H9 (cell line): ENCODE measurements around the gene CBY1. TPM values are rescaled to one million over a fixed set of nuclear protein-coding genes. Genes with fewer than 3 reads are reported as not detected.

Source experiments
- DNase-seq: peaks from one replicate; pipeline ENCODE4 v3.0.0-alpha.2; 2017
- H2AFZ ChIP-seq: one replicate; pipeline ENCODE4 v1.6.1; 2013; ENCODE audit warnings: mild to moderate bottlenecking, low read length, control low read depth, moderate library complexity
- H2AK5ac ChIP-seq: 2 replicates; pipeline ENCODE4 v1.6.1; 2013; ENCODE audit warnings: low read length, control low read depth, mixed read lengths; ENCODE audit not compliant: insufficient read length
- H2BK120ac ChIP-seq: one replicate; pipeline ENCODE4 v1.6.1; 2013; ENCODE audit warnings: low read depth, mild to moderate bottlenecking, low read length, control low read depth, inconsistent platforms; ENCODE audit not compliant: poor library complexity, severe bottlenecking
- H2BK12ac ChIP-seq: 2 replicates; pipeline ENCODE4 v1.6.1; 2013; ENCODE audit warnings: low read length, control low read depth, mixed read lengths, low read depth; ENCODE audit not compliant: insufficient read length
- H2BK15ac ChIP-seq: 2 replicates; pipeline ENCODE4 v1.6.1; 2013; ENCODE audit warnings: low read depth, low read length, control low read depth
- H2BK20ac ChIP-seq: one replicate; pipeline ENCODE4 v1.6.1; 2013; ENCODE audit warnings: low read depth, mild to moderate bottlenecking, low read length, control low read depth, inconsistent platforms; ENCODE audit not compliant: poor library complexity, severe bottlenecking
- H2BK5ac ChIP-seq: 2 replicates; pipeline ENCODE4 v1.6.1; 2013; ENCODE audit warnings: low read length, control low read depth, mixed read lengths; ENCODE audit not compliant: insufficient read length
- H3K14ac ChIP-seq: 2 replicates; pipeline ENCODE4 v1.6.1; 2013; ENCODE audit warnings: low read length, control low read depth; ENCODE audit not compliant: insufficient read depth
- H3K18ac ChIP-seq: 2 replicates; pipeline ENCODE4 v1.6.1; 2013; ENCODE audit warnings: low read depth, mild to moderate bottlenecking, mixed read lengths, low read length, control low read depth; ENCODE audit not compliant: insufficient read length
- H3K23ac ChIP-seq: 2 replicates; pipeline ENCODE4 v1.6.1; 2013; ENCODE audit warnings: low read length, control low read depth, mixed read lengths, low read depth; ENCODE audit not compliant: insufficient read length
- H3K23me2 ChIP-seq: 2 replicates; pipeline ENCODE4 v1.6.1; 2013; ENCODE audit warnings: low read depth, mild to moderate bottlenecking, mixed read lengths, low read length, control low read depth; ENCODE audit not compliant: insufficient read length, poor library complexity, severe bottlenecking
- H3K27ac ChIP-seq: 2 replicates; pipeline ENCODE4 v1.5.1; 2013; ENCODE audit warnings: low read length, control low read depth, mixed read lengths, low read depth; ENCODE audit not compliant: insufficient read length
- H3K27me3 ChIP-seq: 2 replicates; pipeline ENCODE4 v1.6.1; 2013; ENCODE audit warnings: low read length, control low read depth, inconsistent platforms; ENCODE audit not compliant: insufficient read depth
- H3K4ac ChIP-seq: 2 replicates; pipeline ENCODE4 v1.6.1; 2013; ENCODE audit warnings: low read depth, mild to moderate bottlenecking, control low read depth, inconsistent platforms, low read length, moderate library complexity
- H3K4me1 ChIP-seq: 2 replicates; pipeline ENCODE4 v1.6.1; 2013; ENCODE audit warnings: low read length, control low read depth, inconsistent platforms; ENCODE audit not compliant: insufficient read depth
- H3K4me2 ChIP-seq: 2 replicates; pipeline ENCODE4 v1.6.1; 2013; ENCODE audit warnings: low read length, control low read depth, mixed read lengths; ENCODE audit not compliant: insufficient read length, insufficient read depth
- H3K56ac ChIP-seq: 2 replicates; pipeline ENCODE4 v1.6.1; 2013; ENCODE audit warnings: low read depth, mild to moderate bottlenecking, mixed read lengths, low read length, control low read depth; ENCODE audit not compliant: insufficient read length
- H3K79me1 ChIP-seq: 2 replicates; pipeline ENCODE4 v1.6.1; 2013; ENCODE audit warnings: low read depth, mild to moderate bottlenecking, moderate library complexity, low read length, control low read depth, inconsistent platforms; ENCODE audit not compliant: insufficient read depth, poor library complexity, severe bottlenecking
- H3K79me2 ChIP-seq: 2 replicates; pipeline ENCODE4 v1.6.1; 2013; ENCODE audit warnings: low read length, control low read depth, inconsistent platforms; ENCODE audit not compliant: insufficient read depth
- H3K9ac ChIP-seq: 2 replicates; pipeline ENCODE4 v1.6.1; 2013; ENCODE audit warnings: low read length, control low read depth, mixed read lengths; ENCODE audit not compliant: insufficient read length; ENCODE audit errors: extremely low read depth
- H3K9me3 ChIP-seq: one replicate; pipeline ENCODE4 v1.6.1; 2013; ENCODE audit warnings: low read depth, low read length, inconsistent platforms; ENCODE audit not compliant: control insufficient read depth
- H3T11ph ChIP-seq: one replicate; pipeline ENCODE4 v1.6.1; 2013; ENCODE audit warnings: mild to moderate bottlenecking, low read length, control low read depth, inconsistent platforms
- H4K20me1 ChIP-seq: one replicate; pipeline ENCODE4 v1.6.1; 2013; ENCODE audit not compliant: control insufficient read depth, insufficient read length, insufficient read depth
- H4K5ac ChIP-seq: 2 replicates; pipeline ENCODE4 v1.6.1; 2013; ENCODE audit warnings: low read depth, mild to moderate bottlenecking, mixed read lengths, low read length, control low read depth; ENCODE audit not compliant: insufficient read length
- H4K8ac ChIP-seq: replicated peaks from 2 replicates; pipeline ENCODE4 v1.6.1; 2013; ENCODE audit warnings: low read length, control low read depth, mixed read lengths, low read depth; ENCODE audit not compliant: insufficient read length
- H4K91ac ChIP-seq: 2 replicates; pipeline ENCODE4 v1.6.1; 2013; ENCODE audit warnings: low read depth, mild to moderate bottlenecking, moderate library complexity, mixed read lengths, low read length, control low read depth; ENCODE audit not compliant: insufficient read length
- H3K27ac Mint-ChIP-seq, 3 experiments: 2 replicates in 2 of 3; 3 replicates in 1 of 3; pipeline ENCODE4 v1.8.0; 2020 to 2021; ENCODE audit warnings: mixed read lengths in 3 of 3, mild to moderate bottlenecking in 1 of 3, moderate library complexity in 1 of 3
- H3K27me3 Mint-ChIP-seq: 2 replicates; pipeline ENCODE4 v1.8.0; 2021; ENCODE audit warnings: low read depth, mild to moderate bottlenecking, moderate library complexity, mixed read lengths
- H3K36me3 Mint-ChIP-seq, 3 experiments: 2 replicates in 2 of 3; 3 replicates in 1 of 3; pipeline ENCODE4 v1.8.0; 2020 to 2021; ENCODE audit warnings: low read depth in 3 of 3, mixed read lengths in 3 of 3; ENCODE audit not compliant: insufficient read depth in 1 of 3
- H3K4me1 Mint-ChIP-seq, 2 experiments: 2 replicates each; pipeline ENCODE4 v1.8.0; 2020; ENCODE audit warnings: mixed read lengths in 2 of 2
- H3K4me3 Mint-ChIP-seq, 2 experiments: 2 replicates in 1 of 2; 3 replicates in 1 of 2; pipeline ENCODE4 v1.8.0; 2020 to 2021; ENCODE audit warnings: mild to moderate bottlenecking in 2 of 2, mixed read lengths in 2 of 2, moderate library complexity in 1 of 2
- H3K9me3 Mint-ChIP-seq, 2 experiments: 2 replicates in 1 of 2; 3 replicates in 1 of 2; pipeline ENCODE4 v1.8.0; 2020; ENCODE audit warnings: mild to moderate bottlenecking in 2 of 2, mixed read lengths in 2 of 2, moderate library complexity in 1 of 2
- WGBS: extraction: QIAGEN DNeasy Blood & Tissue Kit; methylation state at CpG from one replicate; pipeline ENCODE4 v1.1.7; 2013; ENCODE audit warnings: missing lambda C conversion rate, low lambda C conversion rate, mixed read lengths; ENCODE audit not compliant: insufficient read length; ENCODE audit errors: extremely low coverage; 5-methylcytosine and 5-hydroxymethylcytosine counted together
- total RNA-seq: library from RNA; stranded (reverse); gene quantifications from 2 replicates; pipeline ENCODE4 v1.2.1, GENCODE V29; 2021
- TF ChIP-seq, protein P1 (sequence below): fragments of 200-600 bp; sonication (generic); conservative IDR thresholded peaks from 3 replicates; pipeline ENCODE4 v1.8.0; 2021; ENCODE audit warnings: antibody characterized with exemption, mild to moderate bottlenecking

CBY1 gene
- total RNA-seq, 1 experiment from 2014 or later, result 26.6 TPM

DNA sequence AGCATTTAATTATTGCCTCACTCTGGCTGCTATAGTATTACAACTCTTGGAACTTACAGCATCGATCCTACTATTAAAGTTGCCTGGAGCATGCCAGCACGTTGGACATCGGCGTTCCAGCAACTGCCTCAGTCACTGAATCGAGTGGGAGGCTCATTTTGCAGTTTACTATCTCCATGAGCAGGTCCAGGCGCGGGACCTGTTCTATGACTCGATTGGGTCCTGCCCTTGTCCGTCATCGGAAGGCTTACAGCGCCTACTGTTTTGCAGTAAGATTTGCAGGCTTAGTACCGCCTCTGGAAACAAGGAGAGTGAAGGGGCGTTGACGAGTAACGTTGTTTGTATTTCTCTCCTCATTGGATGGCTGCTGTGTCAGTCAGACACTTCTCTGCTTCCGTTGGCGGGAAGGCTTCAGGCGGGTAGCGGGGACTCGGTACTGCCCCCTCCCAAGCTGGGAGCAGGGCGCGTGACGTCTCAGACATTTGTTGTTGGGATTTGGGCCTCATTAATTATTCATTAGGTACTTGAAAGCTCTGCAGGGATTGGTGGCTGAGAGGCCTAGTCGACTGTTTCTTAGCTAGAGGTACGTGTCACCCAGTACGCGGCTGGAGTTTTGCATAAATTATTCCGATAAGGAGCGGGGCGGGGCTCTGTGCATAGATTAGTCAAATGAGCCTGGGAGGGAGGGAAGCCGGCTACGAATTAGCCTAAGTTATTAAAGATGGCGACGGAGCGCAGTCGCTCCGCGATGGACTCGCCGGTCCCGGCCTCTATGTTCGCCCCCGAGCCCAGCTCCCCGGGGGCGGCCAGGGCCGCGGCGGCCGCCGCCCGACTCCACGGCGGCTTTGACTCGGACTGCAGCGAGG, 49.0 kb downstream of the CBY1 start, which contains the start of gene GTPBP1:
Gene GTPBP1, plus strand, starts transcription at position 710 of the 866 bp plus-strand sequence. Its CDS starts 12 bp downstream, at position 722.
- H2AK5ac ChIP-seq, result peak within 1 kb of the TSS; percentile 11
- Mint-ChIP-seq H3K4me3 (peak within 1 kb of the TSS; percentile 93 to 95), H3K36me3 (peaks cover 2 to 15% (median 12%) of the 10 kb centered on the region in 3 experiments; a peak in 5 of 7 replicates), H3K27me3 (no peaks in the 10 kb centered on the region; the same call in 1 of the 2 replicates), H3K9me3 (no peaks in the 10 kb centered on the region), H3K4me1 (peaks cover 44 to 48% of the 10 kb centered on the region in 2 experiments), H3K27ac (peak within 1 kb of the TSS; percentile 99)
- H2BK120ac ChIP-seq, result peak within 1 kb of the TSS; percentile 24
- peaks cover 15% of the 10 kb centered on the region for H3K23me2 ChIP-seq
- H4K91ac ChIP-seq, result no peak within 1 kb of the TSS
- peak within 1 kb of the TSS; percentile 91 for H3K18ac ChIP-seq
- H4K5ac ChIP-seq, result peak within 1 kb of the TSS; percentile 3
- peak within 1 kb of the TSS; percentile 81 for H3K9ac ChIP-seq
- H3K4me1 ChIP-seq, result peaks cover 10% of the 10 kb centered on the region
- H2BK15ac ChIP-seq, result no peak within 1 kb of the TSS
- peak within 1 kb of the TSS; percentile 96 for H3K14ac ChIP-seq
- H3K27ac ChIP-seq, result peak within 1 kb of the TSS; percentile 59
- H4K20me1 ChIP-seq, result no peaks in the 10 kb centered on the region
- H2BK5ac ChIP-seq, result peak within 1 kb of the TSS; percentile 7
- H3K56ac ChIP-seq, result no peak within 1 kb of the TSS
- H3K27me3 ChIP-seq, result no peaks in the 10 kb centered on the region
- peak; percentile 100 for DNase-seq
- peak within 1 kb of the TSS; percentile 94 for H3K4me2 ChIP-seq
- H2BK12ac ChIP-seq, result peak within 1 kb of the TSS; percentile 77
- no CpG with 5 or more reads among the region's 55 CpGs for WGBS
- H3K23ac ChIP-seq, result no peak within 1 kb of the TSS
- TF ChIP-seq, protein P1, sequence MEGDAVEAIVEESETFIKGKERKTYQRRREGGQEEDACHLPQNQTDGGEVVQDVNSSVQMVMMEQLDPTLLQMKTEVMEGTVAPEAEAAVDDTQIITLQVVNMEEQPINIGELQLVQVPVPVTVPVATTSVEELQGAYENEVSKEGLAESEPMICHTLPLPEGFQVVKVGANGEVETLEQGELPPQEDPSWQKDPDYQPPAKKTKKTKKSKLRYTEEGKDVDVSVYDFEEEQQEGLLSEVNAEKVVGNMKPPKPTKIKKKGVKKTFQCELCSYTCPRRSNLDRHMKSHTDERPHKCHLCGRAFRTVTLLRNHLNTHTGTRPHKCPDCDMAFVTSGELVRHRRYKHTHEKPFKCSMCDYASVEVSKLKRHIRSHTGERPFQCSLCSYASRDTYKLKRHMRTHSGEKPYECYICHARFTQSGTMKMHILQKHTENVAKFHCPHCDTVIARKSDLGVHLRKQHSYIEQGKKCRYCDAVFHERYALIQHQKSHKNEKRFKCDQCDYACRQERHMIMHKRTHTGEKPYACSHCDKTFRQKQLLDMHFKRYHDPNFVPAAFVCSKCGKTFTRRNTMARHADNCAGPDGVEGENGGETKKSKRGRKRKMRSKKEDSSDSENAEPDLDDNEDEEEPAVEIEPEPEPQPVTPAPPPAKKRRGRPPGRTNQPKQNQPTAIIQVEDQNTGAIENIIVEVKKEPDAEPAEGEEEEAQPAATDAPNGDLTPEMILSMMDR, result no peak
- H3K9me3 ChIP-seq, result no peaks in the 10 kb centered on the region
- H3K79me1 ChIP-seq, result peaks cover 7% of the 10 kb centered on the region
- H3T11ph ChIP-seq, result peak within 1 kb of the TSS; percentile 46
- H3K79me2 ChIP-seq, result peaks cover 31% of the 10 kb centered on the region; the same call in 1 of the 2 replicates
- H2BK20ac ChIP-seq, result no peak within 1 kb of the TSS
- no peak within 1 kb of the TSS; the same call in 1 of the 2 replicates for H3K4ac ChIP-seq
- peak within 1 kb of the TSS; percentile 73 for H4K8ac ChIP-seq
- no peak within 1 kb of the TSS for H2AFZ ChIP-seq
